H54 (cell line): ENCODE measurements around the gene GPATCH3.
"Not testable (repeated sequence)": the region's sequence is repeated elsewhere in the genome, so short reads cannot be mapped to it uniquely, and the experiment has no call there.

Experiments used
- DNase-seq: peaks from one replicate; pipeline ENCODE4 v3.0.0; 2011; ENCODE audit warnings: low spot score, mixed read lengths; ENCODE audit not compliant: insufficient read length
- FAIRE-seq: peaks from 3 replicates; lab custom pipeline; 2011; peaks lifted over from hg19 to GRCh38; lab: Jason Lieb, UNC
- POLR2A ChIP-seq: IDR thresholded peaks from 2 replicates; pipeline ENCODE4 v1.6.1; 2011; ENCODE audit warnings: low read depth, mild to moderate bottlenecking, low read length

The GPATCH3 gene

DNA sequence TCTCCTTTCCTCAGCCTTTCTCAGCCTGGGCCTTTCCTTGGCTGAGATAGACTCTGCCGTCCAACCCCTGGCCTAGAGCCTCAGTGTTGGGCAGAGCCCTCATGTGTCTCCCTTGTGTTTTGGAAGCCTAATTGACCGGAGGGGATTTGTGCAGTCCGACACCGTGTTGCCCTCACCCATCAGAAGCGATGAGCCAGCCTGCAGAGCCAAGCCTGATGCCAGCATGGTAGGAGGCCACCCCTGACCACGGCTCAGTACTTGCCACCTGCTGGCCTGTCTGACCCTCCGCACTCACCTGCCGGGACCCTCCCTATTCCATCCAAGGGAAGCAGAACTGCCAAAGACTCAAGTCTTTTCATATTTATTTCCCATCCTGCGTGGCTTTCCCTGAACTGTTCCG, 46.7 kb downstream of the GPATCH3 start:
- DNase-seq (no peak), FAIRE-seq (no peak)
- no peak for TF ChIP-seq POLR2A

DNA sequence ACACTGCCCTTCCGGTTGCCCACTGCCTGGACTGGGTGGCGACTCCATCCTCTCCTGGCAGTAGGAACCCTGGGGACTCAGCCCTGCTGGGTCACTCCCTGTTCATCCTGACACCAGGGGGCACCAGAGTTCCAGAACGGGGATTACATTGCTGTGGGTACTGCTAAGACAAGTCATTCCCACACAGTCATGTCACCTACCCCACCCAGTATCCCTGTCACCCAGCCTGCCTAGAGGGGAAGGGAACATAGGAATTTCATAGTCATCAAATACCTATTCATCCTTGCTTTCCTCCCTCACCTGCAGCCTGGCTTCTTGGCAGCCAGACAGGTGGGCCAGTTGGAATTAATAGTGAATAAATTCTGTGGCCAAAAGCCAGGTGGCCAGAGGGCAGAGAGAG, 47.1 kb downstream of the GPATCH3 start:
- no peak for TF ChIP-seq POLR2A
- peak; percentile 84 for FAIRE-seq
- peak; percentile 67 for DNase-seq

DNA sequence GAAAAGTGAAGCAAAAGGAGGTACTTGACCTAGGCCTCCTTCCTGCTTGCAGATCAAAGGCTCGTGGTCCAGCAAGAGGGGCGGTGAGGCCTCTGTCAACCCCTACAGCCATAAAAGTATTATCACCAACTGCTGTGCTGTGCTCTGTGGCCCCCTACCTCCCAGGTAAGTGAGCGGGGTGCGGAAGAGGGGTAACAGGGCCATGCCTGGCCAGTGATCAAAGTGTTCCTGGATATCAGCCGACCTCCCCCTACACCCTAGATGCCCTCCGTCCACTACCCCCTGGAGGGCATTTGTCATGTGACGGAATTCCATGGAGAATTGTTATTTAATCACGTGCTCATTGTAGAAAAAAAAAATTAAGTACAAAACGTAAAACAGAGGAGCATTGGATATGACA, 47.6 kb downstream of the GPATCH3 start:
- no peak for FAIRE-seq
- no peak for DNase-seq
- no peak for TF ChIP-seq POLR2A

DNA sequence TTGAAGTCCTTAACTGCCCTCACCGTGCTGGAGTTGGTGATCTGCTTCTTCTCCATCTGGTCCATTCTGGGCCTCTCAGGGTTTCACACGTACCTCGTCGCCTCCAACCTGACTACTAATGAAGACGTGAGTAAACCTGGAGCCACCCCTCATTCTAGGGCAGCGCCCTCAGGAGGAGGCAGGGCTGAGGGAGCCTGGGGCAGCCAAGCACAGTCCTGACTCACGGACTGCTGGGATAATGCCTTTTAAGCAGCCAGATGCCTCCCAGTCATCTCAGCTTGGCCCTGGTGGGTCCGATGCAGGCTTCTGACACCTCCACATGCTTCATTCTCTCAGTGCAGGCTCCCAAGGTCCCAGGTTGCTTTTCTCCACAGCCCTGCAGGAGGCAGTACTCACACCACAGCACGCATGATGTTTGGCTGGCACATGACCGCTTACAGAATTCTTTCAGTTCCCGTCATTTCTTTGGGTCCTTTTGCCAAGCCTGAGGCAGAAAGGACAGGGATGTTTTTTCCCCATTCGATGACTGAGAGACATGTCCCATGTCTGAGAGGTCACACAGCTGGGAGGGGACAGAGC, 49.1 kb downstream of the GPATCH3 start:
- DNase-seq (no peak), FAIRE-seq (no peak)
- no peak for TF ChIP-seq POLR2A

DNA sequence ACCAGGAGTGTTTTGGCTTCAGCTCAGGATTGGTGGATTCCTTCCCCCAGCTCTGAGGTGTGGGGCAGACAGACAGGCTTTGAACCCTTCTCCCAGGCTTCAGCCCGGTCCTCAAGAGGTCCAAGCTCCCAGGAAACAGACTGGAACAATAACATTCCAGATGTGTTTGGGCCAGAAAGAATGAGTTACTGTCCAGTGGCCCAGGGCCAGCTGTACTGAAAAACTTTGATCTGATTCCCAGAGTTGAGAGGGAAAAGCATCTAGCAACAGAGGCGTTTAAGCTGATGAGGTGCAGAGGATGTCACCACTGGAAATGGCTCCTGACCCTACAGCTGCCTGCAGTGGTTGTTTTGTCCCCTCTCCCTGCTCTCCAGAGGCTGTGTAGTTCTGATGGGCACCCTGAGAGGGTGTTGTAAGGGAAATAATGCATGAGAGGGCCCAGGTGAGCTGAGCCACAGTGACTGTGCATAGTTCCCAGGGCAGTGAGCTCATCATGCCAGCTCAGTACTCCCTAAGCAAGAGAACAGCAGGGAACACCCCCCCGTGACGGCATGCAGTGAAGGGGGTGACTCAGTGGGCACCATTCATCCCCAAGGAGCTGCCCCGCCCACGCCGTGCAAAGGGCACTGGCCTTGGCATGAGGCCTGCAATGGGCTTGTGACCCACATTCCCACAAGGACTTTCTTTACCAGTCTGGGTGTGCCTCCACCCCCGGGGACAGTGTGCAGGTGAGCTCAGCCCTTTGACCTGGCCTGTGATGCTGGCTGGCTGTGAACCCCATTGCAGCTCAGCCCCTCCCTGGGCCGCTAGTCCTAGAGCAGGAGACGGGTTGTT, 51.1 kb downstream of the GPATCH3 start:
- no peak for TF ChIP-seq POLR2A
- peak; percentile 73 for DNase-seq
- FAIRE-seq = peak; percentile 93

DNA sequence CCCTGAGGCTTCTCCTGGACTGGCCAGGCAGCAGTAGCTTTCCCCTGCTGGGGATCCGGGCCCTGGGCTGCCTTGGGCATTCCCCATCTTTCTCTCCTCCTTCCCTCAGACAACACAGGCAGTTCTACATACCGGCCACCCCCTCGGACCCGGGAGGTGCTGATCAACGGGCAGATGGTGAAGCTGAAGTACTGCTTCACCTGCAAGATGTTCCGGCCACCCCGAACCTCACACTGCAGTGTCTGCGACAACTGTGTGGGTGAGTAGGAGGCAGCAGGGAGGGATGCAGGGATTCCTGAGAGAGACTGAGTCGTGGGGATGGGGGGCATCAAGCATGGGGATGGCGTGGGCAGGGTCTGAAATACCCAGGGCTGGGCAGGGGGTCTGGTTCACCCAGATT, 51.8 kb downstream of the GPATCH3 start:
- FAIRE-seq (no peak), DNase-seq (no peak)
- no peak for TF ChIP-seq POLR2A

DNA sequence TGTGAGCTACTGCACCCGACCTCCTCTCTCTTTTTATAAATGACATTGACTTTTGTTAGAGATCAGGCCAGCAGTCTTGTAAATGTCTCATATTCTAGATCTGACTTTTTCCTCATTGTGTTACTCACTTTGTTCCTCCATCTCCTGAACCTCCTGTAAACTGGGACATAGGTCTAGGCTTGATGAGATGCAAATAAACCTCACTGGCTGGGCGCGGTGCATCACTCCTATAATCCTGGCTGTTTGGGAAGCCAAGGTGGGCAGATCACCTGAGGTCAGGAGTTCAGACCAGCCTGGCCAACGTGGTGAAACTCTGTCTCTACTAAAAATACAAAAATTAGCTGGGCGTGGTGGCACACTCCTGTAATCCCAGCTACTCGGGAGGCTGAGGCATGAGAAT, 52.4 kb downstream of the GPATCH3 start:
- DNase-seq, FAIRE-seq: not testable (repeated sequence)

DNA sequence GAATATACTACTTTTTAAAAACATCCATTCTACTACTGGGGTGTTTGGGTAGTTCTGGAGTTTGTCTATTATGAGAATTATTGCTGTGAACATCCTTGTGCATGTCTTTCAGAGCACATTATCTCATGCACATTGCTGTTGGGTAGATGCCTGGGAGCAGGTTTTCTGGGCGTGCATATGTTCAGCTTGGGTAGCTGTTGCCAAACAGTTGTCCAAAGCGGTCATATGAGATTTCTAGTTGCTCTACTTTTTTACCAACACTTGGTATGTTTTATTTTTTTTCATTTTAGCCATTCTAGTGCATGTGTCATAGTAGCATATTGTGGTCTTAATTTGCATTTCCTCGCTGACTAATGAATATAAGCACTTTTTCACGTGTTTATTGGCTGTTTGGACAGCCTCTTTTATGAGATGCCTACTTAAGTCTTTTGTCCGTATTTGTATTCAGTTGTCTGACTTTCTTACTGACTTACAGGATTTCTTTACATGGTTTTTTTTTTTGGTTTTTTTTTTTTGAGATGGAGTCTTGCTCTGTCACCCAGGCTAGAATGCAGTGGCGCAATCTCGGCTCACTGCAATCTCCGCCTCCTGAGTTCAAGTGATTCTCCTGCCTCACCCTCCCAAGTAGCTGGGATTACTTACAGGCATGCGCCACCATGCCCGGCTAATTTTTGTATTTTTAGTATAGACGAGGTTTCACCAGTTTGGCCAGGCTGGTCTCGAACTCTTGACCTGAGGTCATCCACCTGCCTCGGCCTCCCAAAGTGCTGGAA, 55.7 kb downstream of the GPATCH3 start:
- no peak for FAIRE-seq
- no peak for TF ChIP-seq POLR2A
- no peak for DNase-seq
